GM12873 (cell line): ENCODE measurements around the gene FABP6.

Experiments
- TF ChIP-seq, protein P1 (sequence below): IDR thresholded peaks from 2 replicates; pipeline ENCODE4 v1.5.1; 2012; ENCODE audit warnings: low read depth, mild to moderate bottlenecking, moderate library complexity, low read length, control low read depth; ENCODE audit not compliant: insufficient read depth; ENCODE audit errors: missing control alignments

Gene FABP6

DNA sequence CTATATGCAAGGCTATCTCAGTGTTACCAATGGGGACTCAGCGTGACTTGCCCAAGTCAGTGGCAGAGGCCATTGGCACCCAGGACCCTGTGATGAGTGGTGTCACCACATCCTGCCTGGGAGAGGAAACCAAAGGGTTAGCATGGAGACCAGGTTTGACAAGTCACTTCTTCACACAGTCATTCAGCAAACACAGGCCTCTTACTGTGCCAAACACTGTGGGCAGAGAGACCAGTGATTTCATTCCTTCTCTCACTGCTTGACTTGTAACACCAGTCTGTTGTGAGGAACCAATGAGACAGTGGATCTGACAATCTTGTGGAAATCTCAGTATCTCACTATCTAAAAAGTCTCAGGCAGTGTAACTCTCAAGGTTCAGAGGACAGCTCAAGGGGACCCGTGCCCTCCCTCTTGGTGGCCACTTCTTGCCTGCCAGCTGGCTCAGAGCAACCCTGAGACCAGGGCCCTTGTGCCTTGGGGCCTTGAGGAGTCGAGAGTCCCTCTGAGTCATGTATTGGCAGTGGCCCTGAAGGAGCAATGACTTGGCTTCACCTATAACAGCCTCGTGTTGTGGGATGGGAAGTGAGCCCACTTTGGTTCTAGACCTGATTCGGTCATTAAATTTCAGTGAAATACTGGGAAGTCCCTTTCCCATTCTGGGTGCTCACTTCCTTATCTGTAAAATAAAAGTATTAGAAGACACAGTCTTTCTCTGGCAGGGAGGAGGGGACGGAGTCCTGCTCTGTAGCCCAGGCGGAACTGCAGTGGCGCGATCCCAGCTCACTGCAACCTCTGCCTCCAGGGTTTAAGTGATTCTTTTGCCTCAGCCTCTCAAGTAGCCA lies 1.6 kb downstream of the FABP6 start:
- TF ChIP-seq, protein P1, sequence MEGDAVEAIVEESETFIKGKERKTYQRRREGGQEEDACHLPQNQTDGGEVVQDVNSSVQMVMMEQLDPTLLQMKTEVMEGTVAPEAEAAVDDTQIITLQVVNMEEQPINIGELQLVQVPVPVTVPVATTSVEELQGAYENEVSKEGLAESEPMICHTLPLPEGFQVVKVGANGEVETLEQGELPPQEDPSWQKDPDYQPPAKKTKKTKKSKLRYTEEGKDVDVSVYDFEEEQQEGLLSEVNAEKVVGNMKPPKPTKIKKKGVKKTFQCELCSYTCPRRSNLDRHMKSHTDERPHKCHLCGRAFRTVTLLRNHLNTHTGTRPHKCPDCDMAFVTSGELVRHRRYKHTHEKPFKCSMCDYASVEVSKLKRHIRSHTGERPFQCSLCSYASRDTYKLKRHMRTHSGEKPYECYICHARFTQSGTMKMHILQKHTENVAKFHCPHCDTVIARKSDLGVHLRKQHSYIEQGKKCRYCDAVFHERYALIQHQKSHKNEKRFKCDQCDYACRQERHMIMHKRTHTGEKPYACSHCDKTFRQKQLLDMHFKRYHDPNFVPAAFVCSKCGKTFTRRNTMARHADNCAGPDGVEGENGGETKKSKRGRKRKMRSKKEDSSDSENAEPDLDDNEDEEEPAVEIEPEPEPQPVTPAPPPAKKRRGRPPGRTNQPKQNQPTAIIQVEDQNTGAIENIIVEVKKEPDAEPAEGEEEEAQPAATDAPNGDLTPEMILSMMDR, result no peak

DNA sequence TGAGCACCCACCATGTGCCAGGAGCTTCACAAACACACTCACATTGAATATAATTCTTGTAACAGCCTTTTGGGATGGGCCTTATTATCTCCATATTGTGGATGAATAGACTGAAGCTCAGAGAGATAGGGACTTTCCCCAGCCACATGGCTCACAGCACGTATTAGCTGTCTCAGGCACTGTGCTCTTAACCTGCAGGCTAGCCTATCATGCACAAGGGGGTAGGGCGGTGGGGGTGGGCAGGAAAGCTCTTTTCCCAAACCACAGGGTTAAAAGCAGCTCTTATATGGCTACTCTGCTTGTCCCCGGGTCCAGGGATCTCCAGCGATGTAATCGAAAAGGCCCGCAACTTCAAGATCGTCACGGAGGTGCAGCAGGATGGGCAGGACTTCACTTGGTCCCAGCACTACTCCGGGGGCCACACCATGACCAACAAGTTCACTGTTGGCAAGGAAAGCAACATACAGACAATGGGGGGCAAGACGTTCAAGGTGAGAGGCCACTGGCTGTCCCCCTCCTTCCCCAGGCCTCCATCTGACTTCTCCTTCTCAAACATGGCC lies 2.6 kb downstream of the FABP6 start:
- TF ChIP-seq, protein P1, result no peak

DNA sequence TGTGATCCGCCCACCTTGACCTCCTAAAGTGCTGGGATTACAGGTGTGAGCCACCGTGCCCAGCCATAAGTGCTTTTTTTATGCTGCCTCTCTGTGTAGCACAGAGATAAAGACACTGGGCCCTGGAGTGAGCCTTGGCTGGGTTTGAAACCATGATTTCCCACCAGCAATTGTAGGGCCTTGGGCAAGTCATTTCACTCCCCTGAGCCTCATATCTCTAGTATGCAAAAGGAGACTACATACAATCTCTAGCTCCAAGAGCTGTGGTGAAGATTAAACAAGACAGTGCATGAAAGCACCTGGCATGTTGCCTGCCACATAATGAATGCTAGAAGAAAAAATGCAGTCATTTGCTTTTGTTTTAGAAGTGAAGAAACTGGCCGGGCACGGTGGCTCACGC lies 3.9 kb downstream of the FABP6 start:
- TF ChIP-seq, protein P1, result no peak

DNA sequence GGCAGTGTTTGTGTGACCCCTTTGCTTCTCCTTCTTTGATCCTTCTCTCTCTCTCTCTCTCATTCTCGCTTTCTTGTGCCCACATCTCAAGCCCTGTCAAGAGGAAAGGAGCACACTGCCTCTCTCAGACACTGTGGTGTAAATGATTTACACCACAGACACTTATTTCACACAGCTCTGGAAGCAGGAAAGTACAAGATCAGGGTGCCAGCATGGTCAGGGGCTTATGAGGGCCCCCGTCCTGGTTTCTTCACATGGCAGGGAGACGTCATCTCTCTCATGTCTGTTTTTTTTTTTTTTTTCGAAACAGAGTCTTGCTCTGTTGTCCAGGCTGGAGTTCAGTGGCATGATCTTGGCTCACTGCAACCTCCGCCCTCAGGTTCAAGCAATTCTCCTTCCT lies 6.4 kb downstream of the FABP6 start:
- TF ChIP-seq, protein P1, result no peak

DNA sequence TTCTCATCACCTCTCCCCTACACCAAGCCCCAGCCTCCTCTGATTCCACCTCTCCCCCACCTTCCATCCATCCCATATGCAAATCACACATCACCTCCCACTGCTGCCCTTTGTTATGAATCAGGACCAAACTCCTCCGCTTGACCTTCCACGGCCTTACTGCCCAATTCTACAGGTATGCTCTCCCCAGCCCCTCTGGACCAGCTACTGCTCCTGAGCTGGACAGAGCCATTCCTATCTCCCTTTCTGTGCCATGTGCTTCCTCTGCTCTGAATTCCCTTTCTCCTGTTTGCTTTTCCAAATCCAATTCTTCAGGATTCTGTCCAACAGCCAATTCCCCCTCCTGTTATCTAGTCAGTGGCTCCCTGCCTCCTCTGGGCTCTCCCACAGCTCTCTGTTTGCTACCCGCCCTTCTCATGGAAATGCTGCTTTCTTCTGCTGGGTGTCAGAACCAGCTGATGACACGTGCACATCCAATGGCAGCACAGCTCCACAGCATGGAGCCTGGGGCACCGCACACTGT lies 8.3 kb downstream of the FABP6 start:
- TF ChIP-seq, protein P1, result no peak

DNA sequence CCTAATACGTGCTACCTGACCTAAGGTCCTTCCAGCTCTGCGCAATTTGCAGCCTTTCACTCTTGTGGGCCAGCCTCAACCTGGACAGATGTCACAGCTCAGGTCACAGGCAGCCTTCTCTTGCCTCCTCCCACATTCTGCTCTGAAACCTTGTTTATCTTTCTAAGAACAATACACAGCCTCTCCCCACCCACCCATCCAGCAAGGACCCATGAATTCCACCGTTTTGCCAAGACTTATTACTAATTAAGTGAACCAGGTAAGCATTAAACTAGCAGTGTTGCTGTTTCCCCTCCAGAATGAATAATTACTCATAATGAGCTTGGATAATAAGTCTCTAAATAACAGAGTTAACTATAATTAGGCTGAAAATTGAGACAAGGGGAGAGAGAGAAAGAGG lies 11.0 kb downstream of the FABP6 start:
- TF ChIP-seq, protein P1, result no peak

DNA sequence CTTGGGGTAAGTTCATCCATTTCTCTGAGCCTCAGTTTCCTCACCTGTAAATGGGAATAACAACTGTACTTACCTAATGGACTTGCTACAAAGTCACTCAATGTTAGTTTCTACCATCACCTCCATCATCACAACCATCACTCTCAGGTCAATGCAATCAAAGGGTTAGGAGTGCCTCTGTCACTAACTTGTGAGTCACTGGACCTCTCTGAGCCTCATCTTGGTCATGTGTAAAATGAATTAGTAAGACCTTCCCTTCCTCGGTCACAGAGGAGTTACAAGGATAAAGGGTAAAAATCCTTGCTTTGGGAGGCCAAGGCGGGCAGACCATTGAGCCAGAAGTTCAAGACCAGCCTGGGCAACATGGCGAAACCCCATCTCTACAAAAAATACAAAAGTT lies 12.8 kb downstream of the FABP6 start:
- TF ChIP-seq, protein P1, result no peak
